ENCODE results near the gene SCG3.

- TF ChIP-seq CTCF (IDR thresholded peaks at IDR 0.05; ENCODE audit: insufficient read depth, low read length, poor library complexity, severe bottlenecking) = no peak
- no peak for TF ChIP-seq EZH2phosphoT487 (conservative IDR thresholded peaks at IDR 0.05; ENCODE audit: low read length)
These were observed 45.2 kb downstream of the SCG3 start for GRCh38 chr15:51726302-51727073.

Data from SU-DHL-6 (cell line).